Activated CD4-positive, alpha-beta memory T cell treated with anti-CD3 and anti-CD28 coated beads for 36 hours (primary cell): ENCODE results near the gene DTX2. TPM values are rescaled to one million over a fixed set of nuclear protein-coding genes. Genes with fewer than 3 reads are reported as not detected.
"Not testable (repeated sequence)": the region's sequence is repeated elsewhere in the genome, so short reads cannot be mapped to it uniquely, and the experiment has no call there.

Experiments used
- CTCF ChIA-PET: fragments of 350-600 bp; sonication (Branson Sonifier 250); formaldehyde crosslinking; loops from one replicate; lab custom pipeline; 2021; ENCODE audit warnings: antibody characterized with exemption, inconsistent platforms; lab: Charles Lee
- POLR2A ChIA-PET: fragments of 350-600 bp; sonication (Branson Sonifier 250); formaldehyde crosslinking; loops from one replicate; lab custom pipeline; 2021; ENCODE audit warnings: antibody characterized with exemption; lab: Charles Lee
- DNase-seq: peaks from one replicate; pipeline ENCODE4 v3.0.0-alpha.2; 2020
- H3K27ac Mint-ChIP-seq: one replicate; pipeline ENCODE4 v1.8.0; 2021; ENCODE audit warnings: mixed read lengths
- H3K27me3 Mint-ChIP-seq: one replicate; pipeline ENCODE4 v1.8.0; 2021; ENCODE audit warnings: mixed read lengths
- H3K36me3 Mint-ChIP-seq: one replicate; pipeline ENCODE4 v1.8.0; 2021; ENCODE audit warnings: mixed read lengths
- H3K4me1 Mint-ChIP-seq: one replicate; pipeline ENCODE4 v1.8.0; 2021; ENCODE audit warnings: low read depth, mixed read lengths
- H3K4me3 Mint-ChIP-seq: one replicate; pipeline ENCODE4 v1.8.0; 2021; ENCODE audit warnings: mild to moderate bottlenecking, mixed read lengths
- H3K9me3 Mint-ChIP-seq: one replicate; pipeline ENCODE4 v1.8.0; 2021; ENCODE audit warnings: mixed read lengths
- intact Hi-C: fragments of 100-400 bp; cut with micrococcal nuclease; formaldehyde crosslinking; loops from one replicate; pipeline ENCODE4 v1.15.1; 2023
- total RNA-seq, 2 experiments: library from RNA; stranded (reverse); gene quantifications; one replicate each; pipeline ENCODE4 v1.2.3, GENCODE V29; 2021

DTX2 gene
- total RNA-seq, 2 experiments from 2014 or later, result 15.9 to 16.5 TPM

DNA sequence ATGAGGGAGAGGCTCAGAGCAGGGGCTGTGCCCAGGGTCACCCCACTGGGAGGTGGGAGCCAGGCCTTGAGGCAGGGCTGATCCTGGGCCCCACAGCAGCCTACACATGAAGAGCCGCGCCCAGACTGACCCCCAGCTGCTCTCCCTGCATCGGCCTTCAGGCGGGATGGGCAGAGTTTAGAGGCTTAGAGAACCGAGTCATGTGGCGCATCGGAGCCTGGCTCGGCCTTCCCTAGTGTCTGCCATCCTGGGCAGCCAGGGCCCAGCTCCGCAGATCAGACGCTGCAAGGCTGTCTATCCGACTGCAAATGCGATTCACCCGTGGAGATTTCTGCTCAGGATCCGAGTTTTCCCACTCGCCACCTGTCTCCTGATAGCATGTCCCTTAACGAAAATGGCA lies 41.3 kb downstream of the DTX2 start:
- H3K4me3 Mint-ChIP-seq, intact Hi-C loops, H3K4me1 Mint-ChIP-seq, H3K27me3 Mint-ChIP-seq, H3K27ac Mint-ChIP-seq, POLR2A ChIA-PET, H3K9me3 Mint-ChIP-seq, DNase-seq, H3K36me3 Mint-ChIP-seq, CTCF ChIA-PET: not testable (repeated sequence)

- H3K9me3 Mint-ChIP-seq, POLR2A ChIA-PET, H3K4me1 Mint-ChIP-seq, intact Hi-C loops, DNase-seq, H3K27me3 Mint-ChIP-seq, H3K27ac Mint-ChIP-seq, CTCF ChIA-PET, H3K36me3 Mint-ChIP-seq, H3K4me3 Mint-ChIP-seq: not testable (repeated sequence)
These were observed 41.7 kb downstream of the DTX2 start for GRCh38 chr7:76503244-76503643.

- POLR2A ChIA-PET, H3K27me3 Mint-ChIP-seq, DNase-seq, H3K36me3 Mint-ChIP-seq, H3K4me1 Mint-ChIP-seq, CTCF ChIA-PET, H3K9me3 Mint-ChIP-seq, H3K27ac Mint-ChIP-seq, intact Hi-C loops, H3K4me3 Mint-ChIP-seq: not testable (repeated sequence)
These were observed 43.0 kb downstream of the DTX2 start for GRCh38 chr7:76504351-76505167.

DNA sequence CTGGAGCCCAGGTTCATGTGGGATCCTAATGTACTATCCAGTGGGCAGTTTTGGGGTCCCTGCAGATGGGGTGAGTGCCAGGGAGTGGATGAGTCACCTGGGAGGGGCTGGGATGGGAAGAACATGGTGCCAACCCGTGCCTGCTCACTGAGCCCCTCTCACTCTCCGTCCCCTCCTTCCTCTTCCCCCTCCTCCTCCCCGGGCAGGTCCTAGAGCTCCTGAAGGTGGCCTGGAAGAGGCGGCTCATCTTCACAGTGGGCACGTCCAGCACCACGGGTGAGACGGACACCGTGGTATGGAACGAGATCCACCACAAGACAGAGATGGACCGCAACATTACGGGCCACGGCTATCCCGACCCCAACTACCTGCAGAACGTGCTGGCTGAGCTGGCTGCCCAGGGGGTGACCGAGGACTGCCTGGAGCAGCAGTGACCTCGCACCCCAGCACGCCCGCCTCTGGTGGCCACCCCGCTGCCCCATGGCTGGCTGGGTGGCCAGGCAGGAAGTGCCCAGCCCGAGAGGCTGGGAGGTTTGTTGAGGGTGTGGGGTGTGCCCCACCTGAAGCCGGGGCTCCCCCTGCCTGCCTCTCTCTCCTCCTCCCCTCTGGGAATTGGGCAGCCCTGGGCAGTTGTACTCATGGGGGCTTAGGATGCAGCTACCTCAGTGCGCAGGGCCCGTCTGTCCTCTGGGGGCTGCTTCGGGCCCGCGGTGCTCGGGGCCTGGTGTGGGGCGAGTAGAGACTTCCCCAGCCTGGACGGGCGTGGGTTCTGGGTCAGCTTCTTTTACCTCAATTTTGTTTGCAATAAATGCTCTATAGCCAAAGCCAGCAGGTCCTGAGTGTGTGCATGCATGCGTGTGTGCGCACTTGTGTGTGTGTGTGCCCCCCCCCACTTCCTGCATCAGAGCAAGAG lies 43.9 kb downstream of the DTX2 start:
- intact Hi-C loops, result no loop called here
- DNase-seq, result no peak
- Mint-ChIP-seq H3K27ac (no peak overlapping the region), H3K4me3 (no peak overlapping the region), H3K9me3 (no peaks in the 10 kb centered on the region), H3K36me3 (peaks cover 2% of the 10 kb centered on the region), H3K4me1 (no peaks in the 10 kb centered on the region), H3K27me3 (no peaks in the 10 kb centered on the region)
- ChIA-PET CTCF (no interaction called here), POLR2A (no interaction called here)

GRCh38 chr7:76506081-76506440 lies 44.6 kb downstream of the DTX2 start:
- Mint-ChIP-seq H3K4me3 (no peak overlapping the region), H3K36me3 (peaks cover 2% of the 10 kb centered on the region), H3K27ac (no peak overlapping the region), H3K9me3 (no peaks in the 10 kb centered on the region), H3K4me1 (no peaks in the 10 kb centered on the region), H3K27me3 (no peaks in the 10 kb centered on the region)
- ChIA-PET POLR2A (no interaction called here), CTCF (no interaction called here)
- DNase-seq, result no peak
- intact Hi-C loops, result no loop called here

DNA sequence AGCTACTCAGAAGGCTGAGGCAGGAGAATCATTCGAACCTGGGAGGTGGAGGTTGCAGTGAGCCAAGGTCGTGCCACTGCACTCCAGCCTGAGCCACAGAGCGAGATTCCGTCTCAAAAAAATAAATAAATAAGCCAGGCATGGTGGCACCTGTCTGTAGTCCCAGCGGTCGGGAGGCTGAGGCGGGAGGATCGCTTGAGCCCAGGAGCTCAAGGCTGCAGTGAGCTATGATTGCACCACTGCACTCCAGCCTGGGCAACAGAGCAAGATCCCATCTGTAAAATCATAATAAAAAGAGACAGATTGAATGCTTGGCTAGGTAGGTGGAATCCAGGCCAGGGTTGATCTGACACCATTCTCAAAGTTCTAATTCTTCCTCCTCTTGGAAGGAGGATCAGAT lies 45.1 kb downstream of the DTX2 start:
- H3K27ac Mint-ChIP-seq, POLR2A ChIA-PET, H3K4me3 Mint-ChIP-seq, H3K4me1 Mint-ChIP-seq, CTCF ChIA-PET, H3K9me3 Mint-ChIP-seq, H3K36me3 Mint-ChIP-seq, intact Hi-C loops, H3K27me3 Mint-ChIP-seq, DNase-seq: not testable (repeated sequence)

GRCh38 chr7:76507723-76508406 lies 46.4 kb downstream of the DTX2 start:
- POLR2A ChIA-PET, result no interaction called here
- Mint-ChIP-seq H3K27me3 (no peaks in the 10 kb centered on the region), H3K4me1 (no peaks in the 10 kb centered on the region), H3K36me3 (no peaks in the 10 kb centered on the region), H3K9me3 (no peaks in the 10 kb centered on the region), H3K4me3 (no peak overlapping the region), H3K27ac (no peak overlapping the region)
- intact Hi-C loops, result no loop called here
- CTCF ChIA-PET, result no interaction called here
- no peak for DNase-seq

DNA sequence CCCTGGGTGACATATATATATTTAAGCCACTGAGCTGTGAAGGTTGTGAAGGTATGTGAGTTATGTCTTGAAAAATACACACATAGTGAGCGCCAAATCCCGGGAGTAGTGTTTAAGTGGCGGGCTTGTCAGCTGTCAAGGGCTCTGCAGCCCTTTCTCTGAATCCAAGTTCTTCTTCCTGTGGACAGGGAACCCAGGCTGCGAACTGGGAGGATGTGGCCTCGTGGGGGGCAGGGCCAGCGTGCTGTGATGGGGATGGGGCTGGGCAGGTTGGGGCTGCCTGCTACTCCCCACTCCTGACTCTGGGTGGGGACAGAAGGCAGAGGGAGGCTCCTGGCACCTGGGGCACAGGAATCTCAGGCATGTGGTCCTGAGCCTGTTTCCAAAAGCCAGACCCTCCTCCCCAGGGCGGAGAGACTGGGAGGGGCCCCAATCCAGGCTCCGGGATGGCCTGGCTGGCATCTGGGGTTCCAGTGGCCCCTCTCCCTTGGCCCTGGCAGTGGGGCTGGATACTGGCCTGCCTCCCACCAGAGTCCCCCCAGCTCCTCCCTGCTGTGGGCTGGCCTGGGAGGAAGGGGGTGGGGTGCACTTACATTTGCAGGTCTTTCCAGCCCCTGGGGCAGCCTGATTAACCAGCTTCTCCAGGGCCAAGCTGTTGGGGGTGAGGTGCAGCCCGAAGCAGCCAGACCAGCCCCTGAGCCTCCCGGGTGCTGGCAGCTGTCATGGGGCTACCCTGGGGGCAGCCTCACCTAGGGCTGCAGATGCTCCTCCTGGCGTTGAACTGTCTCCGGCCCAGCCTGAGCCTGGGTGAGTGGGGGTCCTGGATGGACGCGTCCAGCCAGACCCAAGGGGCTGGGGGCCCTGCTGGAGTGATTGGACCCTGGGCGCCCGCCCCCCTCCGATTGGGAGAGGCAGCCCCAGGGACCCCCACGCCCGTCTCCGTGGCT lies 48.7 kb downstream of the DTX2 start, which contains the start of gene UPK3B:
TSS of gene UPK3B (plus strand) at position 622 of the 947 bp plus-strand sequence. CDS start at position 723, 101 bp downstream.
- intact Hi-C loops, result no loop called here
- Mint-ChIP-seq H3K9me3 (no peaks in the 10 kb centered on the region), H3K36me3 (no peaks in the 10 kb centered on the region), H3K27ac (no peak within 1 kb of the TSS), H3K4me3 (no peak within 1 kb of the TSS), H3K27me3 (no peaks in the 10 kb centered on the region), H3K4me1 (no peaks in the 10 kb centered on the region)
- CTCF ChIA-PET, result no interaction called here
- no peak for DNase-seq
- POLR2A ChIA-PET, result no interaction called here

GRCh38 chr7:76511200-76511910 lies 49.8 kb downstream of the DTX2 start:
- H3K9me3 Mint-ChIP-seq, POLR2A ChIA-PET, intact Hi-C loops, H3K4me1 Mint-ChIP-seq, CTCF ChIA-PET, DNase-seq, H3K27ac Mint-ChIP-seq, H3K36me3 Mint-ChIP-seq, H3K27me3 Mint-ChIP-seq, H3K4me3 Mint-ChIP-seq: not testable (repeated sequence)

GRCh38 chr7:76511911-76512885 lies 50.7 kb downstream of the DTX2 start:
- POLR2A ChIA-PET, H3K4me1 Mint-ChIP-seq, CTCF ChIA-PET, H3K36me3 Mint-ChIP-seq, intact Hi-C loops, H3K9me3 Mint-ChIP-seq, H3K27me3 Mint-ChIP-seq, H3K27ac Mint-ChIP-seq, H3K4me3 Mint-ChIP-seq, DNase-seq: not testable (repeated sequence)
